ENCODE results near the gene SETD3. TPM values are rescaled to one million over a fixed set of nuclear protein-coding genes. Genes with fewer than 3 reads are reported as not detected.
"Not testable (repeated sequence)": the region's sequence is repeated elsewhere in the genome, so short reads cannot be mapped to it uniquely, and the experiment has no call there.

SETD3 gene
- total and polyA plus RNA-seq, 2 experiments from 2014 or later: 43.3 to 54.6 TPM

DNA sequence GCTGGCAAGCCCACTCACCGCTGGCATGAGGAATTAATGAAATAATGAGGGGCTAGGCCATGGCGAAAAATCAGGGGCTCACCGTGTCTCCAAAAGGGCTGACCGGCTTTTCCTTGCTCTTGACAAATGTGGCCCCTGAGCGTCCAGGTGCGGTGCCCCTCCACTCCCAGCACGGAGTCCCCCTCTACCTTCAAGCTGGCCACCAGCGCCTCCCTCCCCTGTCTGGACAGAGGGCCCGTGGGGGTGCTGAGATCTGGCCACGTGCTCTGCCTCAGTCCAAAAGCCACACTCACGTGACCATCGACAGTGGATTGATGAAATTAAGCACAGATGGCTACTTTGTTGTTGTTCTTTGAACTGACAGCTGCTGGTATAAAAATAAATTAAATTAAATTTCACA is 129.9 kb downstream of the SETD3 start:
- Histone ChIP-seq H3K9ac (no peak overlapping the region), H3K36me3 (ENCODE audit: low read depth) (no peaks in the 10 kb centered on the region), H3K4me3 (no peak overlapping the region), H3K27ac (no peak overlapping the region), H4K20me1 (ENCODE audit: insufficient read depth) (no peaks in the 10 kb centered on the region), H3K9me2 (ENCODE audit: insufficient read depth) (no peaks in the 10 kb centered on the region), H3K27me3 (replicated peaks; ENCODE audit: insufficient read depth) (peaks cover 4% of the 10 kb centered on the region), H3K79me2 (ENCODE audit: insufficient read depth) (no peaks in the 10 kb centered on the region), H3K4me2 (ENCODE audit: unreplicated experiment) (no peak overlapping the region), H3K4me1 (ENCODE audit: insufficient read depth) (no peaks in the 10 kb centered on the region), H3F3A (ENCODE audit: insufficient read depth) (no peaks in the 10 kb centered on the region), H3K9me3 (ENCODE audit: low read depth) (no peaks in the 10 kb centered on the region), H2AFZ (no peak overlapping the region)
- WGBS, 2 experiments (ENCODE audit: low coverage in 1 of 2, low lambda C conversion rate in 2 of 2, missing lambda C conversion rate in 2 of 2): 53 to 57% methylated on average over 12 of the region's 12 CpGs
- in situ Hi-C loops (cut with MboI): no loop called here
- DNase-seq: no peak
- no peak for TF ChIP-seq EZH2 (IDR thresholded peaks at IDR 0.05; ENCODE audit: insufficient read depth, poor library complexity, severe bottlenecking)
- TF ChIP-seq EZH2phosphoT487 (IDR thresholded peaks at IDR 0.05; ENCODE audit: insufficient read depth, low read depth): no peak

DNA sequence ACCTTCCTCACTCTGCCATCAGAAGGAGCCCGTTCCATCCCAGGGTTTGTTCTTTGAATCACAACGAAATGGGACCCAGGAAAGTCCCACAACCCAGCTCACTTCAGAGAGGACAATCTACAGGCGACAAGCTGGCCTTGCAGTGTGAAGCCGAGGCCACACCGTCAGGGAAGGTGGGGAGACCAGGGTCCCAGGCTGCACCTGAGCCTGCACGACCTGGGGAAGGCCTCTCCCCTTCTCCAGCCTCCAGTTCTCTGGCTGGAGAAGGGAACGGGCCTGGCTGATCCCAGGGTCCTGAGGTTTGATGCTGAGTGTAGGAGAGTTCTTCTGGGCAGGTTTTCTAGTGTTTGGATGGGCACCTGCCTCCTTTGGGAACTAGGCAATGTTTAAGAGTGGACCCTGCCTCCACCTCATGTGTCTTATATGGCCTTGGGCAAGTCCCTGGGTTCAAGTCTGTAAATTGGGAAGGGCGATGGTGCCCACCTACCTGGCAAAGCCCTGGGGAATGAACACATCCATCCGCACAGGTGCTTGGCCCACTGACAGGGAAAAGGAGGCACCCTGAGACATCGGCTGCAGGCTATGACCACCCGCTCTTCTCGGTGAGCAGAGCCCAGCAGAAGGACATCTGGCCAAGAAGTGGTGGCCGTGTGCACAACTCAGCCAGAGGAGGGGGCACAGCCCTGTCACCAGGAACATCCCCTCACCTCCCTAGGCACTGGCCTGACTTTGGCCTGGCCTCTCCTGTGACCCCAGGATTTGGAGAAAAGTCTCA is 130.8 kb downstream of the SETD3 start:
- Histone ChIP-seq H3K27ac (no peak overlapping the region), H4K20me1 (ENCODE audit: insufficient read depth) (no peaks in the 10 kb centered on the region), H3K9me3 (ENCODE audit: low read depth) (no peaks in the 10 kb centered on the region), H3F3A (ENCODE audit: insufficient read depth) (no peaks in the 10 kb centered on the region), H3K36me3 (ENCODE audit: low read depth) (no peaks in the 10 kb centered on the region), H3K9ac (no peak overlapping the region), H3K27me3 (replicated peaks; ENCODE audit: insufficient read depth) (peaks cover 4% of the 10 kb centered on the region), H3K79me2 (ENCODE audit: insufficient read depth) (no peaks in the 10 kb centered on the region), H3K4me2 (ENCODE audit: unreplicated experiment) (no peak overlapping the region), H2AFZ (no peak overlapping the region), H3K4me1 (ENCODE audit: insufficient read depth) (no peaks in the 10 kb centered on the region), H3K4me3 (no peak overlapping the region), H3K9me2 (ENCODE audit: insufficient read depth) (no peaks in the 10 kb centered on the region)
- in situ Hi-C loops (cut with MboI): no loop called here
- TF ChIP-seq EZH2phosphoT487 (IDR thresholded peaks at IDR 0.05; ENCODE audit: insufficient read depth, low read depth) (no peak), EZH2 (IDR thresholded peaks at IDR 0.05; ENCODE audit: insufficient read depth, poor library complexity, severe bottlenecking) (no peak)
- DNase-seq: no peak
- WGBS, 2 experiments (ENCODE audit: low coverage in 1 of 2, low lambda C conversion rate in 2 of 2, missing lambda C conversion rate in 2 of 2): 63 to 66% methylated on average over 13 of the region's 13 CpGs

DNA sequence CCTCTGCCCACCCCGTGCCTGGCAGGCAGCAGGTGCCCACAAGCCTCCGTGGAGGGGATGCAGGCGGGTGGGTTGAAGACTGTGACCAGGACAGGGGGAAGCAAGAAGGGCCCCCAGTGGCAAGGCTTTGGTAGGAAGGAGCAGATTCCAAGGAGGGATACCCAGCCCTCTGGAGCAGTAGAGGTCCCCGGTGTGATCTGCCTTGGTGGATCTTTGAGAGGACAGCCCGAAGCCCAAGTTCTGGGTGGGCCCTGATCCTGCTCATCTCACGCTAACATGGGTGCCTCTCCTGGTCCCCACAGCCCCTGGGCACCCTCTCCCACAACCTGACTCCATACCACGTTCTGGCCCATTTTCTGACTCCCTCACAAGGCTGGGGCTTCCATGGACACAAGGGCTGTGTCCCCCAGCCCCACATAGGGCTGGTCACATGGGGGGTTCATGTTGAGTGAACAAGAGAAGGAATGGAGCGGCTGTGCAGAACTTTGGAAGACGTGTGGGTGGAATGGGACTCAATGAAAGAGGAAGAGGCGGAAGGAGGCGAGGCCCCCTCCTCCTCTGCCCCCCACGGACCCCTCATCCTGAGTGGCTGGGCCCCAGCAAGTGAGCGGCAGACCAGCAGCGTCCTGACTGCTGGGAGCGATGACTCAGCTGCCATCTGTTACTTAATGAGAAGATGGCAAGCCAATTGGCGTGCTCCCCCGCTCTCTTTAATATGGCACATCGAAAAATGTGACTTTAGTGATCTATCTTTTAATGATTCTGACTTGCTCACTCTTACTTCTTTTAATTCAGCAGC is 131.6 kb downstream of the SETD3 start:
- TF ChIP-seq EZH2phosphoT487 (IDR thresholded peaks at IDR 0.05; ENCODE audit: insufficient read depth, low read depth) (no peak), EZH2 (IDR thresholded peaks at IDR 0.05; ENCODE audit: insufficient read depth, poor library complexity, severe bottlenecking) (no peak)
- Histone ChIP-seq H3K36me3 (ENCODE audit: low read depth) (no peaks in the 10 kb centered on the region), H3K27me3 (replicated peaks; ENCODE audit: insufficient read depth) (peaks cover 4% of the 10 kb centered on the region), H3K9me3 (ENCODE audit: low read depth) (no peaks in the 10 kb centered on the region), H3K79me2 (ENCODE audit: insufficient read depth) (no peaks in the 10 kb centered on the region), H3F3A (ENCODE audit: insufficient read depth) (no peaks in the 10 kb centered on the region), H3K4me1 (ENCODE audit: insufficient read depth) (no peaks in the 10 kb centered on the region), H3K4me2 (ENCODE audit: unreplicated experiment) (no peak overlapping the region), H4K20me1 (ENCODE audit: insufficient read depth) (no peaks in the 10 kb centered on the region), H3K27ac (no peak overlapping the region), H3K4me3 (no peak overlapping the region), H3K9ac (no peak overlapping the region), H3K9me2 (ENCODE audit: insufficient read depth) (no peaks in the 10 kb centered on the region), H2AFZ (no peak overlapping the region)
- WGBS, 2 experiments (ENCODE audit: low coverage in 1 of 2, low lambda C conversion rate in 2 of 2, missing lambda C conversion rate in 2 of 2): 42% methylated on average over 16 to 18 of the region's 18 CpGs
- peak; percentile 35 for DNase-seq
- in situ Hi-C loops (cut with MboI): no loop called here

DNA sequence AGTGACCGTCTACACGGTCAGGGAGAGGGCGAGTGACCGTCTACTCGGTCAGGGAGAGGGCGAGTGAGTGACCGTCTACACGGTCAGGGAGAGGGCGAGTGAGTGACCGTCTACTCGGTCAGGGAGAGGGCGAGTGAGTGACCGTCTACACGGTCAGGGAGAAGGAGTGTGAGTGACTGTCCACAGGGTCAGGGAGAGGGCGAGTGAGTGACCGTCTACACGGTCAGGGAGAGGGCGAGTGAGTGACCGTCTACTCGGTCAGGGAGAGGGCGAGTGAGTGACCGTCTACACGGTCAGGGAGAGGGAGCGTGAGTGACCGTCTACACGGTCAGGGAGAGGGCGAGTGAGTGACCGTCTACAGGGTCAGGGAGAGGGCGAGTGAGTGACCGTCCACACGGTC is 132.4 kb downstream of the SETD3 start:
- H4K20me1 ChIP-seq (ENCODE audit: insufficient read depth); H3K9me3 ChIP-seq (ENCODE audit: low read depth); H3K9ac ChIP-seq; H3K4me3 ChIP-seq; H3K79me2 ChIP-seq (ENCODE audit: insufficient read depth); H3K36me3 ChIP-seq (ENCODE audit: low read depth); H2AFZ ChIP-seq; DNase-seq; H3K27ac ChIP-seq; H3K4me2 ChIP-seq (ENCODE audit: unreplicated experiment); H3F3A ChIP-seq (ENCODE audit: insufficient read depth); H3K27me3 ChIP-seq (replicated peaks; ENCODE audit: insufficient read depth); H3K9me2 ChIP-seq (ENCODE audit: insufficient read depth); in situ Hi-C loops (cut with MboI); H3K4me1 ChIP-seq (ENCODE audit: insufficient read depth): not testable (repeated sequence)
- WGBS, 2 experiments (ENCODE audit: low coverage in 1 of 2, low lambda C conversion rate in 2 of 2, missing lambda C conversion rate in 2 of 2): 83% methylated on average over 31 of the region's 31 CpGs; no CpG with 5 or more reads in 1 of the 2 experiments

Small RNA genes within 50 kb of the gene (small RNA-seq; reads per million reads assigned to genes)
- not detected for gene RNU6-91P (ENCODE audit: low read depth, low replicate concordance)

Other genes with a start within 250 kb of the SETD3 start
- gene BCL11B, start 208.7 kb downstream of the SETD3 start, total RNA-seq (2014; rRNA removed; shearing (Covaris generic)): not detected in 2 replicates
- not detected in 2 replicates for gene BCL11B, start 208.7 kb downstream of the SETD3 start, polyA plus RNA-seq (2016; fragmentation: Nextera tagmentation; extraction: Ambion mirVana)
- gene CCNK, start 550 bp upstream of the SETD3 start, total RNA-seq (2014; rRNA removed; shearing (Covaris generic)): 4.4 and 20.9 TPM in 2 replicates
- gene CCNK, start 550 bp upstream of the SETD3 start, polyA plus RNA-seq (2016; fragmentation: Nextera tagmentation; extraction: Ambion mirVana): 20.9 and 25.6 TPM in 2 replicates
- gene CCDC85C, start 123.3 kb upstream of the SETD3 start, total RNA-seq (2014; rRNA removed; shearing (Covaris generic)): 9.0 and 11.0 TPM in 2 replicates
- 0.68 and 1.1 TPM in 2 replicates for gene CCDC85C, start 123.3 kb upstream of the SETD3 start, polyA plus RNA-seq (2016; fragmentation: Nextera tagmentation; extraction: Ambion mirVana)
- gene HHIPL1, start 164.3 kb upstream of the SETD3 start, total RNA-seq (2014; rRNA removed; shearing (Covaris generic)): 11.3 and 19.2 TPM in 2 replicates
- gene HHIPL1, start 164.3 kb upstream of the SETD3 start, polyA plus RNA-seq (2016; fragmentation: Nextera tagmentation; extraction: Ambion mirVana): 5.8 and 6.5 TPM in 2 replicates
- 0.13 and 0.22 TPM in 2 replicates for gene CYP46A1, start 203.4 kb upstream of the SETD3 start, total RNA-seq (2014; rRNA removed; shearing (Covaris generic))
- 0.15 and 0.29 TPM in 2 replicates for gene CYP46A1, start 203.4 kb upstream of the SETD3 start, polyA plus RNA-seq (2016; fragmentation: Nextera tagmentation; extraction: Ambion mirVana)

Measured in GM23248 (cell line).